Panc1 (cell line): ENCODE data around the gene ZBTB48. TPM values are rescaled to one million over a fixed set of nuclear protein-coding genes. Genes with fewer than 3 reads are reported as not detected.

ENCODE experiments used
- ATAC-seq: fragments of 200-7000 bp; cut with Tn5 transposase; 2 replicates; pipeline ENCODE4 v1.9.1; 2020; ENCODE audit warnings: mild to moderate bottlenecking, moderate library complexity
- BruUV-seq: library from RNA; stranded (reverse); fragments of 400-500 nt; replicated peaks from 2 replicates; lab custom pipeline; 2021; lab: Mats Ljungman, UMichigan
- CTCF ChIA-PET: fragments of 300-600 bp; sonication (Branson Sonifier 250); formaldehyde crosslinking; loops from one replicate; lab custom pipeline; 2022; ENCODE audit warnings: antibody characterized with exemption; lab: Charles Lee
- POLR2A ChIA-PET: fragments of 300-600 bp; sonication (Branson Sonifier 250); formaldehyde crosslinking; loops from one replicate; lab custom pipeline; 2022; ENCODE audit warnings: antibody characterized with exemption; lab: Charles Lee
- DNase-seq: peaks from one replicate; pipeline ENCODE4 v3.0.0-alpha.2; 2010; ENCODE audit warnings: low read depth, low spot score
- H3K27ac ChIP-seq: 2 replicates; pipeline ENCODE4 v1.5.1; 2011; ENCODE audit warnings: mild to moderate bottlenecking, low read length, inconsistent platforms
- H3K27me3 ChIP-seq: fragments of 200-500 bp; sonication (Bioruptor generic); 2 replicates; pipeline ENCODE4 v1.6.0; 2014; ENCODE audit warnings: low read length, inconsistent platforms; ENCODE audit not compliant: control insufficient read depth, insufficient read depth
- H3K36me3 ChIP-seq: fragments of 200-500 bp; sonication (Bioruptor generic); 2 replicates; pipeline ENCODE4 v1.5.1; 2014; ENCODE audit warnings: inconsistent platforms, mild to moderate bottlenecking, low read length, moderate library complexity; ENCODE audit not compliant: control insufficient read depth, insufficient read depth
- H3K4me1 ChIP-seq: 2 replicates; pipeline ENCODE4 v1.5.1; 2011; ENCODE audit warnings: inconsistent platforms, mild to moderate bottlenecking, low read length, moderate library complexity; ENCODE audit not compliant: control insufficient read depth, insufficient read depth
- H3K4me3 ChIP-seq, 2 experiments: 2 replicates each; pipeline ENCODE4 v1.5.1; 2011 to 2012; ENCODE audit warnings: low read depth in 2 of 2, low read length in 2 of 2, mild to moderate bottlenecking in 2 of 2, inconsistent platforms in 1 of 2, moderate library complexity in 1 of 2
- H3K9me3 ChIP-seq: fragments of 200-500 bp; sonication (Bioruptor generic); 2 replicates; pipeline ENCODE4 v1.5.1; 2014; ENCODE audit warnings: low read depth, mild to moderate bottlenecking, inconsistent platforms, low read length, moderate library complexity; ENCODE audit not compliant: control insufficient read depth, insufficient read depth
- POLR2AphosphoS5 ChIP-seq: IDR thresholded peaks from 2 replicates; pipeline ENCODE4 v1.6.1; 2012; ENCODE audit warnings: mild to moderate bottlenecking, low read depth, low read length, moderate library complexity
- SIN3A ChIP-seq: IDR thresholded peaks from 2 replicates; pipeline ENCODE4 v1.6.1; 2012; ENCODE audit warnings: low read depth, mild to moderate bottlenecking, low read length, moderate library complexity, borderline replicate concordance; ENCODE audit not compliant: insufficient read depth
- TCF7L2 ChIP-seq: IDR thresholded peaks from 2 replicates; pipeline ENCODE4 v1.6.1; 2011; ENCODE audit warnings: mild to moderate bottlenecking, low read depth, low read length, inconsistent platforms
- in situ Hi-C: cut with HindIII; loops from 2 replicates; pipeline ENCODE4 v1.10.0; 2016; ENCODE audit warnings: low sequenced_read_pairs, low pct_unique_long_range_greater_than_20kb
- intact Hi-C: fragments of 100-400 bp; cut with micrococcal nuclease; formaldehyde crosslinking; loops from one replicate; pipeline ENCODE4 v1.10.0; 2022; ENCODE audit not compliant: unreplicated experiment
- total RNA-seq: library from RNA; stranded (reverse); gene quantifications from one replicate; pipeline ENCODE4 v1.2.1, GENCODE V29; 2021; ENCODE audit not compliant: unreplicated experiment
- TF ChIP-seq, protein P1 (sequence below): fragments of 450-650 bp; IDR thresholded peaks from 2 replicates; pipeline ENCODE4 v1.5.1; 2017; ENCODE audit warnings: mild to moderate bottlenecking
- TF ChIP-seq, protein P2 (sequence below), 2 experiments: IDR thresholded peaks; 2 replicates each; pipeline ENCODE4 v1.6.1; 2011 to 2012; ENCODE audit warnings: low read depth in 2 of 2, control low read depth in 1 of 2, low read length in 1 of 2, mild to moderate bottlenecking in 1 of 2, moderate library complexity in 1 of 2; ENCODE audit not compliant: insufficient read depth in 1 of 2

ZBTB48 gene
- total RNA-seq, 1 experiment from 2014 or later, result 40.7 TPM

DNA sequence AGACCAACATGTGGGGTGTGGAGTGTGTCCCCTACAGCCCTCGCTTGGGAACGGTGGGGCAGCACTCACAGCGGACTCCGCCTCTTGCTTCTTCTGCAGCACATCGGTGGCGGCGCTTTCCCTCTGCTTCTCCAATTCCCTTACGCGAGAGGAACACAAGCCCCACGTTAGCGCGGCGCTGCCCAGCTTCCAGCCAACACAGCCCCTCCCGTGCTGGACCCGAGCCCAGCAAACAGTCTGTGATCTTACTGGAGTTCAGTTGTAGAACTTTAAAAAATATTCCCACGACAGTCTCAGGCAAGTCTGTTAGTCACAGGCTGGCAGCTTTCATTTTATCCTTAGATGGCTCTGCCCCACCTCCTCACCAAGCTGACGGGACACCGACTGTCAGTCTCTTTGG is 58.4 kb downstream of the ZBTB48 start:
- Histone ChIP-seq H3K27ac (no peak overlapping the region), H3K27me3 (no peaks in the 10 kb centered on the region), H3K4me1 (no peaks in the 10 kb centered on the region), H3K9me3 (no peaks in the 10 kb centered on the region), H3K4me3 (no peak overlapping the region), H3K36me3 (peaks cover 8% of the 10 kb centered on the region)
- ATAC-seq (no peak), DNase-seq (no peak)
- intact Hi-C loops (no loop called here), in situ Hi-C loops (no loop called here)
- TF ChIP-seq, protein P1, sequence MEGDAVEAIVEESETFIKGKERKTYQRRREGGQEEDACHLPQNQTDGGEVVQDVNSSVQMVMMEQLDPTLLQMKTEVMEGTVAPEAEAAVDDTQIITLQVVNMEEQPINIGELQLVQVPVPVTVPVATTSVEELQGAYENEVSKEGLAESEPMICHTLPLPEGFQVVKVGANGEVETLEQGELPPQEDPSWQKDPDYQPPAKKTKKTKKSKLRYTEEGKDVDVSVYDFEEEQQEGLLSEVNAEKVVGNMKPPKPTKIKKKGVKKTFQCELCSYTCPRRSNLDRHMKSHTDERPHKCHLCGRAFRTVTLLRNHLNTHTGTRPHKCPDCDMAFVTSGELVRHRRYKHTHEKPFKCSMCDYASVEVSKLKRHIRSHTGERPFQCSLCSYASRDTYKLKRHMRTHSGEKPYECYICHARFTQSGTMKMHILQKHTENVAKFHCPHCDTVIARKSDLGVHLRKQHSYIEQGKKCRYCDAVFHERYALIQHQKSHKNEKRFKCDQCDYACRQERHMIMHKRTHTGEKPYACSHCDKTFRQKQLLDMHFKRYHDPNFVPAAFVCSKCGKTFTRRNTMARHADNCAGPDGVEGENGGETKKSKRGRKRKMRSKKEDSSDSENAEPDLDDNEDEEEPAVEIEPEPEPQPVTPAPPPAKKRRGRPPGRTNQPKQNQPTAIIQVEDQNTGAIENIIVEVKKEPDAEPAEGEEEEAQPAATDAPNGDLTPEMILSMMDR, result no peak
- TF ChIP-seq POLR2AphosphoS5 (no peak), SIN3A (no peak), TCF7L2 (no peak)
- TF ChIP-seq, protein P2, sequence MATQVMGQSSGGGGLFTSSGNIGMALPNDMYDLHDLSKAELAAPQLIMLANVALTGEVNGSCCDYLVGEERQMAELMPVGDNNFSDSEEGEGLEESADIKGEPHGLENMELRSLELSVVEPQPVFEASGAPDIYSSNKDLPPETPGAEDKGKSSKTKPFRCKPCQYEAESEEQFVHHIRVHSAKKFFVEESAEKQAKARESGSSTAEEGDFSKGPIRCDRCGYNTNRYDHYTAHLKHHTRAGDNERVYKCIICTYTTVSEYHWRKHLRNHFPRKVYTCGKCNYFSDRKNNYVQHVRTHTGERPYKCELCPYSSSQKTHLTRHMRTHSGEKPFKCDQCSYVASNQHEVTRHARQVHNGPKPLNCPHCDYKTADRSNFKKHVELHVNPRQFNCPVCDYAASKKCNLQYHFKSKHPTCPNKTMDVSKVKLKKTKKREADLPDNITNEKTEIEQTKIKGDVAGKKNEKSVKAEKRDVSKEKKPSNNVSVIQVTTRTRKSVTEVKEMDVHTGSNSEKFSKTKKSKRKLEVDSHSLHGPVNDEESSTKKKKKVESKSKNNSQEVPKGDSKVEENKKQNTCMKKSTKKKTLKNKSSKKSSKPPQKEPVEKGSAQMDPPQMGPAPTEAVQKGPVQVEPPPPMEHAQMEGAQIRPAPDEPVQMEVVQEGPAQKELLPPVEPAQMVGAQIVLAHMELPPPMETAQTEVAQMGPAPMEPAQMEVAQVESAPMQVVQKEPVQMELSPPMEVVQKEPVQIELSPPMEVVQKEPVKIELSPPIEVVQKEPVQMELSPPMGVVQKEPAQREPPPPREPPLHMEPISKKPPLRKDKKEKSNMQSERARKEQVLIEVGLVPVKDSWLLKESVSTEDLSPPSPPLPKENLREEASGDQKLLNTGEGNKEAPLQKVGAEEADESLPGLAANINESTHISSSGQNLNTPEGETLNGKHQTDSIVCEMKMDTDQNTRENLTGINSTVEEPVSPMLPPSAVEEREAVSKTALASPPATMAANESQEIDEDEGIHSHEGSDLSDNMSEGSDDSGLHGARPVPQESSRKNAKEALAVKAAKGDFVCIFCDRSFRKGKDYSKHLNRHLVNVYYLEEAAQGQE (IDR thresholded peaks at IDR 0.05; ENCODE audit: insufficient read depth in 1 of 2, low read depth in 2 of 2, low read length in 1 of 2), result no peak
- POLR2A ChIA-PET, result no interaction called here
- CTCF ChIA-PET, result no interaction called here
- BruUV-seq, result no TSS peak

Other genes starting within 250 kb of the ZBTB48 start
- 120 TPM for gene ACOT7, start 186.2 kb upstream of the ZBTB48 start, total RNA-seq
- 11.1 TPM for gene HES2, start 160.1 kb upstream of the ZBTB48 start, total RNA-seq
- 8.5 TPM for gene ESPN, start 155.2 kb upstream of the ZBTB48 start, total RNA-seq
- gene TNFRSF25, start 113.8 kb upstream of the ZBTB48 start, total RNA-seq, result 7.0 TPM
- gene PLEKHG5, start 88.3 kb upstream of the ZBTB48 start, total RNA-seq, result 6.8 TPM
- gene NOL9, start 25.5 kb upstream of the ZBTB48 start, total RNA-seq, result 46.4 TPM
- not detected for gene TAS1R1, start 24.7 kb upstream of the ZBTB48 start, total RNA-seq
- 35.9 TPM for gene KLHL21, start 22.9 kb downstream of the ZBTB48 start, total RNA-seq
- gene PHF13, start 33.7 kb downstream of the ZBTB48 start, total RNA-seq, result 41.8 TPM
- 24.9 TPM for gene THAP3, start 44.9 kb downstream of the ZBTB48 start, total RNA-seq
- 93.6 TPM for gene DNAJC11, start 121.8 kb downstream of the ZBTB48 start, total RNA-seq
- gene CAMTA1, start 205.5 kb downstream of the ZBTB48 start, total RNA-seq, result 82.2 TPM